Heart left ventricle (tissue), 13 donors: Measurements from ENCODE around the gene C6orf15.

Source experiments
- CTCF ChIP-seq, 12 donors: fragments of 200-600 bp; sonication (generic) in 4 of 12; IDR thresholded peaks; one replicate each; pipeline versions ENCODE4 v1.5.0 to v1.8.0; 2018 to 2022; ENCODE audit warnings: antibody characterized with exemption in 12 of 12, mild to moderate bottlenecking in 5 of 12
- POLR2A ChIP-seq, 2 donors: fragments of 450-650 bp; IDR thresholded peaks; one replicate each; pipeline ENCODE4 v1.6.1; 2017; ENCODE audit warnings: antibody characterized with exemption in 2 of 2, mild to moderate bottlenecking in 2 of 2, moderate library complexity in 2 of 2
- donor health status: ischemic (EF 13 %, LVEDD 7.1; RV severe dilation, severe dysfunction).
- donor health status: DM: no; HTN: yes; CAD: no.
- donor health status: DM: no; HTN: no; CAD: no.
- donor health status: ischemic (EF 25% LVEDD 6.9; RV normal size, moderate dysfunction).
- donor health status: ischemic (EF 25% LVEDD 5.7; RV mildly dilated, moderate dysfunction).
- donor health status: ischemic (EF 35%, LVEDD 5.7; RV mildly dilated, moderate dysfunction).
- donor health status: nonischemic (EF 11% LVEDD 7.7; RV severe dilation, severe dysfunction).
- donor health status: DM: yes; HTN: yes; CAD: no.
- donor health status: PGD.
- donor health status: ischemic (EF 29% LVEDD 5.4; RV normal size, mild dysfunction).
- donor health status: nonischemic (EF 23%, LVEDD 6.1; RV moderate dilation, normal function).

GRCh38 chr6:31145386-31145785 is 33.0 kb upstream of the C6orf15 start:
- TF ChIP-seq POLR2A (IDR thresholded peaks at IDR 0.05) = no peak
- TF ChIP-seq CTCF (IDR thresholded peaks at IDR 0.05) = no peak
